K562 (cell line): ENCODE data around the gene ACTN4. TPM values are rescaled to one million over a fixed set of nuclear protein-coding genes. Genes with fewer than 3 reads are reported as not detected.

Experiments used
- BCL6 ChIP-seq: fragments of 250-450 bp; sonication (Bioruptor Pico); IDR thresholded peaks from 2 replicates; pipeline ENCODE4 v1.4.0; 2020
- BRD9 ChIP-seq: fragments of 450-650 bp; IDR thresholded peaks from 2 replicates; pipeline ENCODE4 v1.6.1; 2018; ENCODE audit warnings: low read depth; ENCODE audit not compliant: partially characterized antibody
- CC2D1A ChIP-seq: fragments of 450-650 bp; IDR thresholded peaks from 2 replicates; pipeline ENCODE4 v1.6.1; 2017; ENCODE audit warnings: mild to moderate bottlenecking
- CHD1 ChIP-seq: fragments of 200-600 bp; sonication (generic); IDR thresholded peaks from one replicate; pipeline ENCODE4 v1.6.1; 2012; ENCODE audit warnings: mild to moderate bottlenecking, moderate library complexity, low read length, inconsistent platforms
- CREB1 ChIP-seq, 2 experiments: sonication (generic) in 1 of 2; formaldehyde crosslinking in 1 of 2; IDR thresholded peaks; 2 replicates each; pipeline versions ENCODE4 v1.6.1 to v1.8.0; 2012 to 2022; ENCODE audit warnings: inconsistent platforms in 1 of 2, mild to moderate bottlenecking in 1 of 2, missing genetic modification reagents in 1 of 2, moderate library complexity in 1 of 2
- ELF4 ChIP-seq: fragments of 450-650 bp; formaldehyde crosslinking; IDR thresholded peaks from 2 replicates; pipeline ENCODE4 v1.4.0; 2022; ENCODE audit warnings: missing genetic modification characterization
- ETV6 ChIP-seq, 3 experiments: fragments of 150-350 bp in 1 of 3; sonication (generic) in 1 of 3; formaldehyde crosslinking in 1 of 3; IDR thresholded peaks; 2 replicates each; pipeline versions ENCODE4 v1.6.1 to v1.8.0; 2014 to 2022; ENCODE audit warnings: borderline replicate concordance in 2 of 3, low read depth in 2 of 3, antibody characterized with exemption in 1 of 3, low read length in 1 of 3, mild to moderate bottlenecking in 1 of 3, missing genetic modification reagents in 1 of 3
- MEF2D ChIP-seq: conservative IDR thresholded peaks from 2 replicates; pipeline ENCODE4 v1.6.1; 2016; ENCODE audit warnings: low read depth, missing genetic modification characterization, missing compliant biosample characterization
- MTA1 ChIP-seq: fragments of 450-650 bp; IDR thresholded peaks from 2 replicates; pipeline ENCODE4 v1.6.1; 2017; ENCODE audit warnings: borderline replicate concordance
- PRPF4 ChIP-seq: fragments of 200-400 bp; formaldehyde crosslinking; IDR thresholded peaks from one replicate; pipeline ENCODE4 v1.6.1; 2017; ENCODE audit warnings: low read length, low read depth, mild to moderate bottlenecking; ENCODE audit not compliant: insufficient read depth, poor library complexity, severe bottlenecking
- SIN3A ChIP-seq, 2 experiments: fragments of 150-350 bp in 1 of 2; IDR thresholded peaks; 2 replicates each; pipeline ENCODE4 v1.6.1; 2011 to 2016; ENCODE audit warnings: borderline replicate concordance in 2 of 2, low read depth in 2 of 2, low read length in 2 of 2, mild to moderate bottlenecking in 2 of 2, moderate library complexity in 2 of 2; ENCODE audit not compliant: control insufficient read depth in 1 of 2
- TRIM28 ChIP-seq: fragments of 450-650 bp; IDR thresholded peaks from 2 replicates; pipeline ENCODE4 v1.6.1; 2017
- ZBTB1 ChIP-seq: sonication (generic); formaldehyde crosslinking; IDR thresholded peaks from 2 replicates; pipeline ENCODE4 v1.8.1; 2023; ENCODE audit warnings: missing genetic modification reagents, low read depth, mild to moderate bottlenecking, borderline replicate concordance
- ZBTB7A ChIP-seq: IDR thresholded peaks from 2 replicates; pipeline ENCODE4 v1.6.1; 2011; ENCODE audit warnings: low read depth, mild to moderate bottlenecking, low read length, moderate library complexity, borderline replicate concordance; ENCODE audit not compliant: control insufficient read depth
- ZNF695 ChIP-seq: fragments of 450-650 bp; formaldehyde crosslinking; IDR thresholded peaks from 2 replicates; pipeline ENCODE4 v1.4.0; 2020; ENCODE audit warnings: mild to moderate bottlenecking, moderate library complexity
- polyA plus RNA-seq, 8 experiments: library from polyadenylated mRNA; depleted of rRNA in 4 of 8; stranded (reverse) in 5 of 8; unstranded in 3 of 8; fragments of >200 nt; fragmentation: Nextera tagmentation in 2 of 8; fragmentation: Illumina TruSeq in 1 of 8; extraction: Ambion mirVana in 2 of 8; extraction: Trizol in 1 of 8; gene quantifications; 2 replicates each; pipeline versions ENCODE4 v1.2.1 to v1.2.3, GENCODE V29; 2011 to 2014; ENCODE audit warnings: inconsistent platforms in 1 of 8, missing spikeins in 1 of 8
- total RNA-seq, 7 experiments: library from RNA; depleted of rRNA in 6 of 7; stranded (reverse); fragments of >200 nt in 6 of 7; fragmentation: Illumina TruSeq in 2 of 7; extraction: Trizol in 2 of 7; gene quantifications; 2 replicates each; pipeline versions ENCODE4 v1.2.1 to v1.2.3, GENCODE V29; 2011 to 2021; ENCODE audit warnings: low replicate concordance in 1 of 7
- TF ChIP-seq, protein P1 (sequence below), 2 experiments: fragments of 200-800 bp in 1 of 2; sonication (Bioruptor generic) in 1 of 2; sonication (generic) in 1 of 2; formaldehyde crosslinking in 1 of 2; IDR thresholded peaks in 1 of 2; conservative IDR thresholded peaks in 1 of 2; 2 replicates each; pipeline versions ENCODE4 v1.5.0 to v1.6.1; 2016 to 2020; ENCODE audit warnings: missing compliant biosample characterization in 1 of 2, missing genetic modification characterization in 1 of 2, missing genetic modification reagents in 1 of 2
- TF ChIP-seq, protein P2 (sequence below): fragments of 450-650 bp; IDR thresholded peaks from 2 replicates; pipeline ENCODE4 v1.6.1; 2018; ENCODE audit not compliant: partially characterized antibody
- TF ChIP-seq, protein P3 (sequence below), 2 experiments: fragments of 450-650 bp; conservative IDR thresholded peaks; 2 replicates each; pipeline ENCODE4 v1.6.1; 2017; ENCODE audit warnings: mild to moderate bottlenecking in 2 of 2, moderate library complexity in 2 of 2

ACTN4 gene
- total and polyA plus RNA-seq, 9 of the 15 experiments (the other 6 are each of a cell fraction or from before 2014, with no cell fraction given) = 3.1 to 385 (median 125) TPM

DNA sequence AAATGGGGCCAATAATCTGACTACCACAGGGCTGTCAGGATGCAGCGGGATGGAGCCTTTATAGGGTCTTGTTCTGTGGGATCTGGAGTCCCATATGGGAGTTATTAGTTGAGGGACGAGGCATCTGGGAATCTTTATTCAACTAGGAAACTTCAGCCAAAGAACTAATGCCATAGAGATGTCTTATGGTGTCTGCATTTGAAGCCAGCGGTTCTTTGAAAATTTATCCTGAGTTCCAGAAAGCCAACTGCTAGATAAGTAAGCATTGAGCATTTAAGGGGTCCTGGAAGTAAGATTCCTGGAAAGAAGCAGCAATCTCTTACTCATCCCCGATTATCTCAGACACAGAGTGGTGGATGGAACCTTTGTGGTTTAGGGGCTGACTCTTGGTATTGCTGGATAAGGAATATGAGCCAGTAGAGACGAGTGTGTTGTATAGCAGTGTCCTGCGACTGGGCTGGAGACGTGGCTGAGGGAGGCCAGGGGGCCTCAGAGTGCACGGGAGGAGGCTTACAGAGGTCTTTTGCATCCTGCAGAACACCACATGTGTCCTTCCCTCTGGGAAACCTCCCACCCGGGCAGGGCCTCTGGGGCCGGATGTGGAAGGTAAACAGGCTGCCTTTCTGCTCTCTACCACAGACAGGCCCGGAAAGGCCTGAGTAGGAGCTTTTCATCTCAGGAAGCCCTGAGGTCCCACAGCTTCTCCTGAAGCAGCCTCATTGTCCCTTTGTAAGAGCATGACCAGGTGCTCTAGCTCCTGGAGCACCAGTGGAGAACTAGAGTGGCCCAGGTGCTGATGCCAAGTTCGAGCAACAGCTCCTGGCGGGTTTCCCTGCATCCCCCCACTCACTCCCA lies 28.8 kb downstream of the ACTN4 start (continued):
- TF ChIP-seq, protein P1, sequence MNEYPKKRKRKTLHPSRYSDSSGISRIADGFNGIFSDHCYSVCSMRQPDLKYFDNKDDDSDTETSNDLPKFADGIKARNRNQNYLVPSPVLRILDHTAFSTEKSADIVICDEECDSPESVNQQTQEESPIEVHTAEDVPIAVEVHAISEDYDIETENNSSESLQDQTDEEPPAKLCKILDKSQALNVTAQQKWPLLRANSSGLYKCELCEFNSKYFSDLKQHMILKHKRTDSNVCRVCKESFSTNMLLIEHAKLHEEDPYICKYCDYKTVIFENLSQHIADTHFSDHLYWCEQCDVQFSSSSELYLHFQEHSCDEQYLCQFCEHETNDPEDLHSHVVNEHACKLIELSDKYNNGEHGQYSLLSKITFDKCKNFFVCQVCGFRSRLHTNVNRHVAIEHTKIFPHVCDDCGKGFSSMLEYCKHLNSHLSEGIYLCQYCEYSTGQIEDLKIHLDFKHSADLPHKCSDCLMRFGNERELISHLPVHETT (CRISPR knock-in tag; conservative IDR thresholded peaks at IDR 0.05 in 1 of 2, IDR thresholded peaks at IDR 0.05 in 1 of 2) = peak in 1 of 2 experiments; percentile 72; a peak in 1 of 4 replicates
- TF ChIP-seq MEF2D (tag) (no peak), ZBTB1 (CRISPR knock-in tag) (no peak), ZBTB7A (peak; percentile 94), SIN3A (IDR thresholded peaks at IDR 0.05; ENCODE audit: borderline replicate concordance in 2 of 2, control insufficient read depth in 1 of 2, low read depth in 2 of 2, low read length in 2 of 2) (peak in 1 of 2 experiments; percentile 79; a peak in 1 of 4 replicates), BCL6 (CRISPR knock-in tag) (peak; percentile 95), CC2D1A (peak; percentile 97), ZNF695 (CRISPR knock-in tag) (no peak), CHD1 (peak; percentile 51), ETV6 (IDR thresholded peaks at IDR 0.05; ENCODE audit: borderline replicate concordance in 1 of 2, low read depth in 2 of 2, low read length in 1 of 2) (peak; percentile 10 to 68; a peak in 1 of 4 replicates), ETV6 (CRISPR knock-in tag; IDR thresholded peaks at IDR 0.05; ENCODE audit: borderline replicate concordance) (no peak), PRPF4 (no peak), TRIM28 (peak; percentile 80; the same call in 1 of the 2 replicates), CREB1 (IDR thresholded peaks at IDR 0.05) (peak; percentile 59; the same call in 1 of the 2 replicates), CREB1 (CRISPR knock-in tag; IDR thresholded peaks at IDR 0.05) (no peak; the same call in 1 of the 2 replicates), ELF4 (CRISPR knock-in tag) (0 out of 2 replicates have a peak, but pooled peaks have one; percentile 72), MTA1 (peak; percentile 86), BRD9 (peak; percentile 69)
- TF ChIP-seq, protein P2, sequence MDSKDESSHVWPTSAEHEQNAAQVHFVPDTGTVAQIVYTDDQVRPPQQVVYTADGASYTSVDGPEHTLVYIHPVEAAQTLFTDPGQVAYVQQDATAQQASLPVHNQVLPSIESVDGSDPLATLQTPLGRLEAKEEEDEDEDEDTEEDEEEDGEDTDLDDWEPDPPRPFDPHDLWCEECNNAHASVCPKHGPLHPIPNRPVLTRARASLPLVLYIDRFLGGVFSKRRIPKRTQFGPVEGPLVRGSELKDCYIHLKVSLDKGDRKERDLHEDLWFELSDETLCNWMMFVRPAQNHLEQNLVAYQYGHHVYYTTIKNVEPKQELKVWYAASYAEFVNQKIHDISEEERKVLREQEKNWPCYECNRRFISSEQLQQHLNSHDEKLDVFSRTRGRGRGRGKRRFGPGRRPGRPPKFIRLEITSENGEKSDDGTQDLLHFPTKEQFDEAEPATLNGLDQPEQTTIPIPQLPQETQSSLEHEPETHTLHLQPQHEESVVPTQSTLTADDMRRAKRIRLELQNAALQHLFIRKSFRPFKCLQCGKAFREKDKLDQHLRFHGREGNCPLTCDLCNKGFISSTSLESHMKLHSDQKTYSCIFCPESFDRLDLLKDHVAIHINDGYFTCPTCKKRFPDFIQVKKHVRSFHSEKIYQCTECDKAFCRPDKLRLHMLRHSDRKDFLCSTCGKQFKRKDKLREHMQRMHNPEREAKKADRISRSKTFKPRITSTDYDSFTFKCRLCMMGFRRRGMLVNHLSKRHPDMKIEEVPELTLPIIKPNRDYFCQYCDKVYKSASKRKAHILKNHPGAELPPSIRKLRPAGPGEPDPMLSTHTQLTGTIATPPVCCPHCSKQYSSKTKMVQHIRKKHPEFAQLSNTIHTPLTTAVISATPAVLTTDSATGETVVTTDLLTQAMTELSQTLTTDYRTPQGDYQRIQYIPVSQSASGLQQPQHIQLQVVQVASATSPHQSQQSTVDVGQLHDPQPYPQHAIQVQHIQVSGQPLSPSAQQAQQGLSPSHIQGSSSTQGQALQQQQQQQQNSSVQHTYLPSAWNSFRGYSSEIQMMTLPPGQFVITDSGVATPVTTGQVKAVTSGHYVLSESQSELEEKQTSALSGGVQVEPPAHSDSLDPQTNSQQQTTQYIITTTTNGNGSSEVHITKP = peak; percentile 58
- TF ChIP-seq, protein P3, sequence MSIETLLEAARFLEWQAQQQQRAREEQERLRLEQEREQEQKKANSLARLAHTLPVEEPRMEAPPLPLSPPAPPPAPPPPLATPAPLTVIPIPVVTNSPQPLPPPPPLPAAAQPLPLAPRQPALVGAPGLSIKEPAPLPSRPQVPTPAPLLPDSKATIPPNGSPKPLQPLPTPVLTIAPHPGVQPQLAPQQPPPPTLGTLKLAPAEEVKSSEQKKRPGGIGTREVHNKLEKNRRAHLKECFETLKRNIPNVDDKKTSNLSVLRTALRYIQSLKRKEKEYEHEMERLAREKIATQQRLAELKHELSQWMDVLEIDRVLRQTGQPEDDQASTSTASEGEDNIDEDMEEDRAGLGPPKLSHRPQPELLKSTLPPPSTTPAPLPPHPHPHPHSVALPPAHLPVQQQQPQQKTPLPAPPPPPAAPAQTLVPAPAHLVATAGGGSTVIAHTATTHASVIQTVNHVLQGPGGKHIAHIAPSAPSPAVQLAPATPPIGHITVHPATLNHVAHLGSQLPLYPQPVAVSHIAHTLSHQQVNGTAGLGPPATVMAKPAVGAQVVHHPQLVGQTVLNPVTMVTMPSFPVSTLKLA (conservative IDR thresholded peaks at IDR 0.05) = peak; percentile 85 to 94
